NCI-H1930 (cell line): ENCODE measurements around the gene FSTL4.

Source experiments
- DNase-seq, 2 experiments: peaks; one replicate each; lab custom pipeline; 2025; lab: John Stamatoyannopoulos, UW

The FSTL4 gene

DNA sequence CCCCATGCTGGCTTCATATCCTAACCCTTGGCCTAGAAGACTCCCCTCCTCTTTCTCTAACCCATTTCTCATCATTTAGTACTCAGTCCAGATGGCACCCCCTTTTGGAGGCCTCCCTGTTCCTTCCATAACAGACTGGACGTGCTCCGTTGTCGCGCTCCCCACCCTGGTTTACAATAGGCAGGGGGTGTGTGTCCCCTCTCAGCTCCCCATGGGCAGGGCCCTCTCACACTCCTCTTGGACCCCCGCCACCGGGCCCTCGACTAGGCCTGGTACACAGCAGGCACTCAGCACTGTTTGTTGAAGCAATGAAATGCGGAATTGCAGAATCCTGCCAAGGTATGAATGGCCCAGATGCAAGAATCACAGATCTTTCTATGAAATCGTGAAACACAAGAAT, 227.4 kb downstream of the FSTL4 start:
- no peak for DNase-seq

DNA sequence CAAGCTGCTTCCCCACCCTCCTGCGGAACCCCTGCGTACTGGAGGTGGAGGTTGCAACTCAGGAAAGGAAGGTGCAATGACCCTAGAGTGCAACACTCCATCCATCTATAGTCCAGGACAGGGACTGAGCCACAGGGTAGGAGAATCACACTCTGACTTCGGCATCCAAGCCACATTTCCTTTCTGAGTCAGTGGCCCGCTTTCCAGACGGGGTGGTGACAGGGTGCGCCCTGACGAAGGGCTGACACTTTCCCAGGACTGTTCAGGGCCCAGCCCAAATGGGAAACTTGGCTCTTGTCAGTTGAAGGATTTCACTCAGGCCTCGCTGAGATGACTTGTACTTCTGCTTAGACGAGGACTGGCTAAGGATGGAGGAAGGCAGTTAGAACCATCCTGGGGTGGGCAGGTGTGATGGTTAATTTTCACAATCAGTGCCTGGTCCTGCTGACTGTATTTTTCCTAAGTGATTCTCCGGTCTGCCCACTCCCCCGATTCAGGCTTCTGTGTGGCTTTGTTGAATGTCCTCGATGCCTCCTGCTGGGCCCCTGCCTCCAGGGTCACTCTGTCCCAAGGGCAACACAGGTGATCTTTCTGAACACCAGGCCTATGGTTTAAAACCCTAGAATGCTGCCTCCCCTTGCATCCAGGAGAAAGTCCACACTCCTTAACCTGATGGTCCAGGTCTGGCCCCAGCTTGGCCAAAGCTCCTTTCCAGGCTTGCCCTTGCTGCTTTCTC, 228.1 kb downstream of the FSTL4 start:
- DNase-seq = no peak

DNA sequence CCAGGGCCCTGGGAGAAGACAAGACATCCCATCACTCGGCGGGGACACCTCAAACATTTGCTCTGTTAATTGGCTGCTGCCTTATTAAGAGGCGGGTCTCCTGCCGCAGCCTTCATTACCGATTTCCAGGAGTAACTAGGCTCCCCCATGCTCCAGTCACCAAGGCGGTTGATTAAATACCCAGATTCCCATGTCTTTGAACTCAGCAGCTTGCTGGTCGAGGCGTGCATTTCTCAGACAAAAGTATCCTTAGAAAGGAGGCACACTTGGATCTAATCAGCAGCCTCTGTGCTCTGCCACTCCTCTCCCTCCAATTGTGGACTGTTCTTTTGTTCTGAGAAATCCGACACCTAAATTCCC, 228.8 kb downstream of the FSTL4 start:
- DNase-seq = no peak

DNA sequence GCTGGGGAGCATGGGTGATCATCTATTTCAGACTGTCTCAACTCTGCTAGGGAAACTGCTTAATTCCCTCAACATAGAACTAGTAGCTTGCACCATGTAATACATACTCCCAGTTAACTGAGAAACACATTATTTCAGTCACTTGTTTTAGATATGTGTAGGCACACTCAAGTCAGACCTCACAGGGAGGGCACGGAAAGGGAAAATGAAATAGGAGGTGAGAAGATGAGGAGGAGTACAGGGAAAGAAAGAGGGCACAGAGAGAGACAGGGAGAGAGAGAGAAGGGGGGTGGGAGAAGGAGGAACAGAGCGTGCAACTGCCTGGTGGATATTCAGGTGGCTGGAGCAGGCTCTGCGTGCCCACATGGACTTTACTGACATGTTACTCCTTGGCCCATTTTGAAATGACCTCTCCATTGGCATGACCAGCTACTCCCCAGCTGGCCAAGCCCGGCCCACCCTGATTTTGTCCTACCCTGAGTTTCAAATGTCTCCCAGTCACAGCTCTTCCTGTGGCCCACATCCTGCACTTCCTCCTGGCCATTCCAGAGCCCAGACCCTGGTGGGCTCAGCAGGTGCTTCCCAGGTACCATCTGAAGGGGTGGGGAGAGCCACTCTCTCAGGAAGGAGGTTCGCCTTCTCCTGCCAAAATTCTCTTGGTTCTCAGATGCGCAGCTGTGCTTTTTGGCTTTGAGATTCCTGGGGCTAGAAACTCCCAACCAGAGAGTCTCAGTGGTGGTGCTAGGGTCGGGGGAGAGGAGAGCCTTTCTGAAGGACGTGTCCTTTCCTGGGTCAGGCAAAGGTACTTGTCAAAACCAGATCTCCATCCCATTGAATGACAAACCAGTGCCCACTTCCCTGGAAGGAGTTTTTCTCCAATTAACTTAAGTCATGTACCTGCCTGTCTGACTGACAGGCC, 229.4 kb downstream of the FSTL4 start:
- no peak for DNase-seq

DNA sequence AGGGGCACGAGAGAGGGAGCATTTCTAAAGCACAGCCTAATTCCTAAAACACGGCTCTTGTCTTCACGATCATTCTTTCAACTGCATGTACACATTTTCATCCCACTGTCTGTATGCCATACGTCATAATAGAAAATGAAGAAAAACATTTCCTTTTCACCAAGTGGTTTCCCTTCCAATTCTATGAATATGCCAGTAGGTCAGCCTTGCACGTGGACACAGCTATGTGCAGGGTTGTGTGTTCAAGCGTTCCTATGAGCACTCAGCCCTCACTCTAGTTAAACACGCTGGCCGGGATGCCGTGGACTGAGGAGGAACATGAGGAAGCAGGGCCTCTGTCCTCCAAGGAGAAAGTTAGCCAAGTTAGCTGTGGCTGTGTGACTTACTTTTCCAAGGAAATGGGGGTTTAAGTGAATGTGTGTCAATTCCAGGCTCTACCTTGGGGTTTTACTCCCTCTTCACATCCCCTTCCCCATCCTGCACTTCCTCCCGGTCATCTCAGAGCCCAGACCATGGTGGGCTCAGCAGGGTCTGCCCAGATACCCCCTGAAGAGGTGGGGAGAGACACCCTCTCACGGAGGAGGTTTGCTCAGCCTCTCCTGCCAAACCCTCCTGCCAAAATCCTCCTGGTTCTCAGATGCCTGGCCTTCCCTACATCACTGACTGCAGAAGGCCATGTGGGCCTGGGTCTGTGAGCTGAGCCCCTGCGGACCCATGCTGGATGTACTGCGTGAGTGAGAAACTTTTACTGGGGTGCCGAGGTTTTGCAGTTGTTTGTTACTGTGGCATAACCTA, 230.6 kb downstream of the FSTL4 start:
- no peak for DNase-seq

DNA sequence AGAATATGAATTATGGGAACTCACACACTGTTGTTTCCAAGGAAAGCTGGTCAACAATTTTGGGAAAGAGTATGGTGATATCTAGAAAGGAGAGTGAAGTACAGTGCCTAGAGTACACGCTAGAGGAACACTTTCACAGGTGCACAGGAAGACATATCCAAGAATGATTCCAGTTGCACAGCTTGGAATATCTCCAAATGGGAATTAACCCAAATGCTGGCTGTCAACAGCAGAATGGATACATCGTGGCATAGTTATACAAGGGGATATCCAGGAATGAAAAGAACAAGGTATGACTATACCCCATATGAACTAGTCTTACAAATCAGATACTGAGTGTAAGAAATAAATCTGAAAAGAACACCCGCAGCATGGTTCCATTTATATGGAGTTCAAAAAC, 231.3 kb downstream of the FSTL4 start:
- no peak for DNase-seq

DNA sequence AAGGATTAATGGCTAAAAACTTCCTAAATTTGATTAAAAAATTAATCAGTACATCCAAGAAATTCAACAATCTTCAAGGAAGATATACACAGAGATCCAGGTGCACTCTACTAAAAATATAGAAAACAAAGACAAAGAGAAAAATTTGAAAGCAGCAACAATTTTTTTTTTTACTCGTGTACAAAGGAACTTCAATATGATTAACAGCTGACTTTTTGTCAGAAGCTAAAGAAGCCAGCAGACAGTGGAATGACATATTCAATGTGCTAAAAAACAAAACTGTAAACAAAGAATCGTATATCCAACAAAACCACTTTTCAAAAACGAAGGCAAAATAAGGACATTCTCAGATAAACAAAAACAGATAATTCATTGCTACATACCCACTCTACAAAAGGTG, 234.6 kb downstream of the FSTL4 start:
- DNase-seq = no peak

DNA sequence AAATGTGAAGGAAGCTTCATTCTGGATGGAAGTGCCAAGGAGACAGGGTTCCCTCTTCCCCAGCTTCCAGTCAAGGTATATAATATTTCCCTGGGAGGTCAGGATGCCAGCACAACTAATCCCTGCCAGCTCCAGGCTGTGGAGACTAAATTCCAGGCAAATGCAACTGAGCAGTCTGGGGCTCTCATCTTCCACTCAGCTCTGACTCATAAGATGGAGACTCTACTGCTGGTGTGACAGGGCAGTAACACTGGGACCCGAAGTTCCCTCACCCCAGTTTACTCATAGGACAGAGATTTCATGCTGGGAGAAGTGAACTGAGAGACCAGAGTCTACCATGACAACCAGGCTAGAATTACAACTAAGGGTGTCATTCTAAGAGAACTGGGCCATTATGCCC, 235.4 kb downstream of the FSTL4 start:
- DNase-seq = no peak

DNA sequence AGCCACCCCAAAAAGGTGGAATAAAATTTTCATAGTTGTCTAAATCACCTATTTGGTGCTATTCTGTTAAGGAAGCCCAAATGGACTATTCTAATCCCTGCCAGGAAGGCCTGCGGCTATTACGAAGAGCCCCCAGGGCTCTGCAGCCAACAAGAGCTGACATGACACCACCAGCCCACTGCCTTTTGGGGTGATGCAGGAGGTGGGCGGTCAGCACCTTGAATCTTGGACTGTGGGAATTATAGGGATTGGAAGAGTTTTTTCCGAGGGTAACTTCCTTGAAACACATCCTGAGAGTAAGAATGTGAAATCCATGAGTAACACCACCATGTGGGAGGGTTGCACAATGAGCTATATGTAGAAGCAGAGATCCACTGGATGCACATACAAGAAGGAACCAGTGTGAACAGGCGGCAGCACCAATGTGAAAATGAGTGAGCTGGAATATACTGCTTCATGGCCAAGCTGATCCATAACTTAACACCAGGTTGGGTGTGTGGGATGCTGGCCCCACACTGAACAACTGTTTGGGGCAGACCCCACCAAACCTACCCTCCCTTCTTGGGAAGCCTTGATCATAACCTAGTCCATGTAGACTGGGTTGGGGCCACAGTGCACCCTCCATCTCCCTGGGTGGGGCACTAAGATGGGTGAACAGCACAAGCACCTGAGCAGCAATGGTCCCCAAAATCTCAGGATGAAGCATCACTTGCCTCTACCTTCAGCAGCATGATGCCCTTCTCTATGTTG, 239.0 kb downstream of the FSTL4 start:
- DNase-seq = no peak

DNA sequence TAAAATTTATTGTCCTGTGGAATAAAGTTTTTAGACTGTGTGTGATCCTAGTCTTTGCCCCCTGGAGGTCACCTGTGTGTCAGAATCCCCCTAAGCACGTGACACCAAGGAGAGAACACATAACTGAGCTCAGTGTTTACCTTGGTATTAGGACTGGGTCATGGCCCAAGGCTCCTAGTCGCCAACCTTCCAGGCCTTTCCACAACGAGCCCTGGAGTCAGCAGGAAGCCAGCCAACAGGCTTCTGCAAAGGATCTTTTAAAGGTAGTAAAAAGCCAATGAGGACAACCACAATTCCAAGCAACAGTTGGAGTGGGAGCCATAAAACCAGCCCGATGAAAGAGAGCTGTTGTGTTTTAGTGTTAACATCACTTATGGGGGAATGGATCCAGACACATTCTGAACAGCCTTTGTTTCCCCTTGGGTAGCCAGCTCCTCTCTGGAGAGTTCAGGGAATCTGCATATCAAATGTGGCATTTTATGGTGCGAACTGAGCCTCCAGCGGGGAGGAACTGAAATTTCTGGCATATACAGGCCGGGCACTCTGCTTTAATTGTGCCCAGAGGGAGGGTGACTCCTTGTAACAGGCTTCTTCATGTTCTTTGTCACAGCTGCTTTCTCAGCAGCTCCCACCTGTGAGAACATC, 239.9 kb downstream of the FSTL4 start:
- no peak for DNase-seq

DNA sequence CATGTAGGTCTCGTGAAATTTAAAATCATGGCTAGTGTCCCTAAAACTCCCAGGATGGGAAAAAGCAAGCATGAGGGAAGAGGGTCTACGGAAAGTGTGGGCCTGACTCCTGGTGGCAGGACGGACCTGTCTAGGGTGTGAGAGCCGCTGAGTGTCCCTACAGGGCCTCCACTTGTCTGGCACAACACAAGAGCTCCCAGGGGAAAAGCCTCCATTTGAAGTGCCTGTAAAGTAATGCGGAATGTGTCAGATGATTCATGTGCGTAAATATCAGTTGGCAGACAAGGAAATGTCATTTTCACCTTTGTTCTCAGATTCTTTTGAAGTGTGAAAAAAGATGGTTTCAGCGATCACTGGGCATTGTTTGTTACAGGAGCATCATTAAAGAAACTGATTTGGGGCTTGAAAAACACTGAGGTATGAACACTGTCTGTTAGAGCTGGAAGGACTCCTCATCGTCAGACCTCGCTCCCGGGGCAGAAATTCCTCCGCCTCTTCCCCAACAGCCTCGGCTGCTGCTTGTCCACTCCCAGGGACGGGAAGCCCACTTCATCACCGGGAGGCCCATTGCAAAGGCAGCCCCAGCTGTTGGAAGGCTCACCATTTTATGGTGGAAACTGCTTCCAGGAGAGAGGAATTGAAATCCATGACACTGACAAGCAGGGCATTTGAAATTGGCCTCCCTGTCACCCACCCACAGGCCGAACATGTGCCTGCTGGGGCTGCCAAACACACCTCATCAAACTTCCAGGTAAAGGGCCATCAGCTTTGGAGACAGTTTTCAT, 240.8 kb downstream of the FSTL4 start:
- no peak for DNase-seq

DNA sequence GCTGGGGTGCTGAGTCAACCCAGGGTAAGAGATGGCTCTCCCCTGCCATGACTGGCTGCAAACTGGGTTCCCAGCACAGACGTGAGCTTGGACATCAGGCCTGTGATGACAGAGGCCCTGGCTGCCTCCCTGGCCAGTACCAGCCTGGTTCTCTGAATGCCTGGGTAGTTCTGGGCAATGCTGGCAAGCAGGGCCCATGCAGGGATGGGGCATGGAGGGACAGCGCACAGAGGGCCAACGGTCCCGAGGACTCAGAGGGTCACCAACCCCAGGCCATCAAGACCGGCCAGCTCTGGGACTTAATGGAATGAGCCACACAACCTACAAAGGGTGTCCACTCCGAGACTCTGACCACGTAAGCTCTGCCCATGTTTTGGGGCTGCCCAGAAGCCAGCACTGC, 241.4 kb downstream of the FSTL4 start:
- no peak for DNase-seq

DNA sequence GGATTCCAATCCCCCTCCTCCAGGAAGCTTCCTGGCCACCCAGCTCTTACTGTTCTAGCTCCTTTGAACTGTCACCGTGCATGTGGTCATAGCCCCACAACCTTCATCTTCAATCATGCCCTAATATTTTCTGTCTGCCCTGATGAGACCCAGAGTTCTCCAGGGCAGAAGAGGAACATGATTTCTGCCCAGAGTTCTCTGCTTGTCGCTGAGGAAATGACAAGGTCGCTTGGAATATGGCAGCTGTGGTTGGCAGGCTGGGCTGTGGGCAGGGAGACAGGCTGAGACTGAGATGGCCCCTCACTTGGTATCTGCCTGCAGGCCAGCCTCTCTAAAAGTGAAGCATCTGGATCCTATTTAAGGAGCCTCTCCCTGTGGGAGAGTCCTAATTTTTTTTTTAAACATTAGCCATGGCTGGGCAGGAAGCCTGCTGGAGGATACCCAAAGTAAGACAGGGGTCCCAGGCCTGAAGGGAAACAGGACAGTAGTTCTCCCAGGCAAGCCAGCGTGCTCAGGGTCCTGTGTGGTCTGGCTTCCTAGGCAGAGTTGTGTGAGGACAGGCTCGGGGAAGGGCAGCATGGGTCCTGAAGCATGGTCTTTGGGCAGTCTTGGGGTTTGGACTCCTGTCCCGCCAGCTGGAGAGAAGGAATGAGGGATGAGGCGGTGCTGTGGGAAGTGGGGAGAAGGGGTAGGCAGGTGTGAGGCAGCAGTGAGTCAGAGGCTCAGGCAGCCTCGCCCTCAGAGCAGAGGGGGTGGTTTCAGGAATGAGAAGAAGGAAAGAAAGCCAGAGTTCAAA, 242.1 kb downstream of the FSTL4 start:
- DNase-seq = no peak

DNA sequence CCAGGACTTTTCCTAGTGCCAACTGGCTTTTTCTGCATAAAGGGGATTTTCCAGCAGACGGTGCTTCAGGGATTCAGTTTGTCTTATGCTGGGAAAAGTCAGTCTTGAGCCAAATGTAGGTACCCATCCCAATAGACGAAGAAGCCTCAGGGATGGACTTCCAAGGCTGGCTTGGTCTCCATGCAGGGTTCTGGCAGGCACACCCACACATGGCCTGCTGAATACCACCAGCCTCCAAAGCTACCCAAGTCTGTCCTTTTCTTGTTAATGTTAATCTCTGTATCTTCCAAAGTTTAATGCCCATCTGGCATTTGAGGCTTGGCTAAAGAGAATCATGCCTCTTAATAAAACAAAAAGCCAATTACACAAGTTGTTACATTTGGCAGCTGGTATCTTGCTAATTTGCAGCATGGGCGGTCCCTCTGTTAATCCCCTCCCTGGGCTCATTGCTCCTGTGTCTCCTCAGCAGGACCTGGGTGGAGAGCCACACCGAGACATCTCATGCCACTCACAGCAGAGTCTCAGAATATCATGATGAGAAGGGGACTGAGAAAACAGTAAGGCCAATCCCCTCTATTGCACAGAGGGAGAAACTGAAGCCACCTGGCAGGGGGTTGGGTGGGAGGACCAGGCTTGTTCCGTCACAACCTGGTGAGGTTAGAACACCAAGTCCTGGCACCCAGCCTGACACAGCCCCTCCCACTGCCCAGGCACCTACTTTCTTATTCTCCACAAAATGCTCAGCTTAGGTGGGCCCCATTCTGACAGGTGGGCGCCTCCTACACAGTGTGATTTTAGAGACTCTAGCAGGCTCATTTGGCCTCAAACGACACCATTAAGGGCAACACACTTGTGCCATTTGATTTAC, 243.2 kb downstream of the FSTL4 start:
- DNase-seq = no peak

DNA sequence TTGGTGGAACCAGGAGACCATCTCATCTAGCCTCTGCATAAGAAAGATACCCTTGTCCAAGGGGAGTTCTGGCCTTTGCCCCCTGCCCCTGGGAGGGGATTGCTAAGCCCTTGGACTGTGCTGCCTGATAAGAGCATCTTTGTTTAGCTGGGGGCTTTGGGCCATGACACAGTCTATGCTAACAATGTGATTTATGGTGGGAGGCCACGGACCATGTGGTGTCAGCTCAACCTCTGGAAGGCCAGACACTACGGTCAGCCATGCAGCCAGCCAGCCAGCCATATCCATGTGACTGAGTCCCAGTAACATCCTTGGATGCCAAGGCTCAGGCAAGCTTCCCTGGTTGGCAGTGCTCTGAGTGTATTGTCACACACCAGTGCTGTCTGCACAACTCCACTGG, 244.4 kb downstream of the FSTL4 start:
- DNase-seq = no peak

DNA sequence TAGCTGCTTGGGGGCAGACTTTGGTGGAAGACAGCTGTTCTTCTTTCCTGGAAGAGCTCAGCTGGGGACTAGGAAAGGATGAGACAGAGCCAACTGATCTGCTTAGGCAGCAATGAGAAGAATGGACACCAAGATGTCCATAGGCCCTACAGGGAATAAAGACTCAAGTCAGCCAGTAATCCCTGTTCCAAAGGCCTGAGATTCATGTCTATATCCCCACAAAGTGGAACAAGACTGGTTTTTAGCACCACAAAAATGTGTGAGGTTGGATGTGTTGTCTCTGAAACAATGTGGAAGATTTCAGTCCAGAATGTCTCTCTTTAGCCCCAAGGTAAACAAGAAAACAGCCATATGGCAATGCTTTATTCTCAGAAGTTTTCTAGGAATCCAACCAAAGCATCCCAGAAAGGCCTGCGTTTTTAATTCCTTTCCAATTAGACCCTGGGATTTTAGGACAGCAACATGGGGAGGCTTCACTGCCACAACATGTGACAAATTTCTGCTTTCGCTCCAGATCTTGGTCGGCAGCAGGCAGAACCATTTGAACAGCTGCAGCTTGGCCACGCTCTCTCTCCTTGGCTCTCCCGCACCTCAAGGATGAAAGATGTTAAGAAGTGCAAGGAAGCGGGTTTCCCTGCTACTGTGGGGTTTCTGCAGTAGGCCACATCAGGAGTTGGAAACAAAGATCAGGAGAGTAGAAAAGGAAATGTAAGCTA, 245.1 kb downstream of the FSTL4 start:
- no peak for DNase-seq

DNA sequence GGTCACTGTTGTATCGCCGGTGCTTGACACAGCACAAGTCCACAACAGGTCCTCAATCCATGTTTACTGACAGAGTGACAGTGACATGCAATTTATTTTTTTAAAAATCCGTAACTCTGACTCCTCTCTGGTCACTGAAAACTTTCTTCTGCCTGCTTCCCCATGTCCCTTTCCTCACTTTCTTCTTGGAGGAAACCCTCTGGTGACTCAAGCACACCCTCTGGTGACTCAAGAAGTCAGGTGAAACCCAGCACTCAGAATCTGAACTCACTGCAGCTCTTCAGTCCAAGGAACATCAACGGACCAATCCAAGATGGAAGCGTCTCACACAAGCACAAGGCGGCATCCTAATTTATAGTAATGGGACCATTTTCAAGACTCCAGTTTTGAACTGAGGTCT, 245.9 kb downstream of the FSTL4 start:
- no peak for DNase-seq

DNA sequence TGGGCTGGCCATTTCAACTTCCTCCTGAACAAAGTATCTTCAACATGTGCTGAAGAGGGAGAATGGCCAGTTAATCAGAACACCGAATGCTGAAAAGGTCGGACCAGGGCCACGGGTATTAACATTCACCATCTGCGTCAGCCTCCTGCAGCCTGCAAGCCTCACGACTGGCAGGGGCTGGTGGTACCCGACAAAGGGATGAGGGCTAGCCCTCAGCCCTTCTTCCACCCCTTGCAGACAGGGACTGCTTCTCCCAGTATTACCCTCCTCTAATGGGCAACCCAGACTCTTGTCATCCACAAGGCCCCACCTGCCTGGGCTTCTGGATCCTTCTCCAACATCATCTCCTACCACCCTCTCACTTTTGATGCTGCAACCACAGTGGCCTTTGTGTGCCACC, 246.6 kb downstream of the FSTL4 start:
- no peak for DNase-seq
